Breast epithelium (tissue), 4 donors: ENCODE measurements around the gene CCK. TPM values are rescaled to one million over a fixed set of nuclear protein-coding genes. Genes with fewer than 3 reads are reported as not detected.
"Not testable (repeated sequence)": the region's sequence is repeated elsewhere in the genome, so short reads cannot be mapped to it uniquely, and the experiment has no call there.

Experiments
- DNase-seq, 2 donors: peaks; one replicate each; pipeline ENCODE4 v3.0.0-alpha.2; 2019; ENCODE audit warnings: low spot score in 2 of 2
- H3K27ac ChIP-seq, 2 donors: fragments of 200-600 bp; sonication (generic) in 1 of 2; one replicate each; pipeline ENCODE4 v1.5.1; 2016 to 2019; ENCODE audit warnings: mild to moderate bottlenecking in 1 of 2
- H3K27me3 ChIP-seq, 2 donors: fragments of 200-600 bp; sonication (generic) in 1 of 2; one replicate each; pipeline versions ENCODE4 v1.5.1 to v1.6.0; 2017 to 2019; ENCODE audit warnings: control low read depth in 1 of 2, mild to moderate bottlenecking in 1 of 2
- H3K36me3 ChIP-seq: fragments of 200-600 bp; one replicate; pipeline ENCODE4 v1.5.1; 2019
- H3K4me1 ChIP-seq, 2 donors: fragments of 200-600 bp; sonication (generic); one replicate each; pipeline ENCODE4 v1.5.1; 2016 to 2019; ENCODE audit warnings: control low read depth in 1 of 2
- H3K4me3 ChIP-seq, 3 donors: fragments of 200-600 bp; sonication (generic); 1 replicate in 2 of 3; 2 replicates in 1 of 3; pipeline ENCODE4 v1.5.1; 2016 to 2019; ENCODE audit warnings: mild to moderate bottlenecking in 3 of 3, moderate library complexity in 2 of 3
- H3K9me3 ChIP-seq, 2 donors: fragments of 200-600 bp; sonication (generic) in 1 of 2; one replicate each; pipeline ENCODE4 v1.5.1; 2016 to 2019; ENCODE audit warnings: control low read depth in 1 of 2
- CTCF ChIP-seq, 3 donors: fragments of 450-650 bp; IDR thresholded peaks; one replicate each; pipeline ENCODE4 v1.5.1; 2016 to 2017; ENCODE audit warnings: antibody characterized with exemption in 3 of 3, mild to moderate bottlenecking in 3 of 3, moderate library complexity in 3 of 3
- POLR2A ChIP-seq: fragments of 450-650 bp; IDR thresholded peaks from one replicate; pipeline ENCODE4 v1.6.1; 2016; ENCODE audit warnings: antibody characterized with exemption, mild to moderate bottlenecking, moderate library complexity
- POLR2AphosphoS5 ChIP-seq, 3 donors: sonication (generic); formaldehyde crosslinking; IDR thresholded peaks; one replicate each; pipeline ENCODE4 v1.6.1; 2017; ENCODE audit warnings: antibody characterized with exemption in 3 of 3
- intact Hi-C: fragments of 100-400 bp; cut with DNase I; formaldehyde crosslinking; loops from one replicate; pipeline ENCODE4 v1.15.1; 2023; ENCODE audit warnings: low total_unique reads
- total RNA-seq, 3 donors: library from RNA; depleted of rRNA; stranded (reverse); fragments of >200 nt; gene quantifications; one replicate each; pipeline ENCODE4 v1.1.0, GENCODE V29; 2016

Gene CCK
- total RNA-seq, 3 donors from 2014 or later, result not detected

DNA sequence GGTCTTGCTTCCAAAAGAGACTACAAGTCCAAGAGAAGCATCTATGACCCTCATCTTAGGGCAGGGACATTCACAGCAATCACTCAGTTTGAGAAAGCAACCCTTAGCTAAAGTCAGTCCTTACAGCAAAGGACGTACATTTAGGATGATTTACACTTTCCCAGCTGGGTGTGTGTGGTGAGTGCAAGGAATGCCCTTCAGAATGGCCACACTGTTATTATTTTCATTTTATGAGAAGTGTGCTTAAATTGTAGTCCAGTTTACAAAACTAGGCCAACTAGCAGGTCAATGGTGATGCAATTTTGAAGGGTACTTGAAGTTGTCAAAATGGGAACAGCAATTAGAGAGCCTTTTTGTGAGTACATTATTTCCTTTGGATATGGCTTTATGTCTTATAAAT, 26.0 kb upstream of the CCK start:
- intact Hi-C loops, result no loop called here
- H3K4me1 ChIP-seq, result no peaks in the 10 kb centered on the region
- H3K27me3 ChIP-seq, result no peaks in the 10 kb centered on the region
- no peak for DNase-seq
- no peak overlapping the region for H3K4me3 ChIP-seq
- no peak for TF ChIP-seq POLR2AphosphoS5 (IDR thresholded peaks at IDR 0.05)
- no peak for TF ChIP-seq POLR2A
- TF ChIP-seq CTCF (IDR thresholded peaks at IDR 0.05), result no peak
- no peak overlapping the region for H3K27ac ChIP-seq
- H3K9me3 ChIP-seq, result no peaks in the 10 kb centered on the region
- no peaks in the 10 kb centered on the region for H3K36me3 ChIP-seq

DNA sequence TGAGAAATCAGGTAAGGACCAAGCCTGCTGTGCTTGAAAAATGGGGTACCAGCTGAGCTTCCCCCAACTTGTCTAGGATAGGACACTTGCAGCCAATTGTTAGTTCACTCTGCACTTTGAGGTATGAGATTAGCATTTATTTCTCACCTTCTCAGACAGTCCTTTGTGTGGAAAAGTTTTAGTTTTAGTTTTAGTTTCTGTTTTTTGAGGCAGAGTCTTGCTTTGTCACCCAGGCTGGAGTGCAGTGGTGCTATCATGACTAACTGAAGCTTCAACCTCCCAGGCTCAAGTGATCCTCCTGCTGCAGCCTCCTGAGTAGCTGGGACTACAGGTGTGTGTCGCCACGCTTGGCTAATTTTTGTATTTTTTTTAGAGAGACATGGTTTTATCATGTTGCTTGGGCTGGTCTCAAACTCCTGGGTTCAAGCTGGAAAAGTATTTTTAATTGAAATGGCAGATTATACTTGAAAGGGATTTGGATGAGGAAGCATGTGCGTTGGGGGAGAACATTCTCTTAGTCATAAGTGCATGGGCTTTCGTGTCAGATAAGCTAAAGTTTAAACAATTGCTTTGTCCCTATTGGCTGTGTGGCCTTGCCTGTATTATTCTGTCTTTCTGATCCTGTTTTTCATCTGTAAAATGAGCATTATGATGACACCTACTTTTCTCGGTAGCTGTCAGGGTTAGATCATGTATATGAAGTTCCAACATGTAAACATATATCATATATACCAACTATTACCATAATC, 25.2 kb upstream of the CCK start:
- TF ChIP-seq POLR2AphosphoS5 (IDR thresholded peaks at IDR 0.05), result no peak
- TF ChIP-seq POLR2A, result no peak
- no peak for TF ChIP-seq CTCF (IDR thresholded peaks at IDR 0.05)
- no peak overlapping the region for H3K4me3 ChIP-seq
- H3K27me3 ChIP-seq, result no peaks in the 10 kb centered on the region
- no peaks in the 10 kb centered on the region for H3K36me3 ChIP-seq
- intact Hi-C loops, result no loop called here
- no peaks in the 10 kb centered on the region for H3K4me1 ChIP-seq
- H3K9me3 ChIP-seq, result no peaks in the 10 kb centered on the region
- no peak overlapping the region for H3K27ac ChIP-seq
- DNase-seq, result no peak

DNA sequence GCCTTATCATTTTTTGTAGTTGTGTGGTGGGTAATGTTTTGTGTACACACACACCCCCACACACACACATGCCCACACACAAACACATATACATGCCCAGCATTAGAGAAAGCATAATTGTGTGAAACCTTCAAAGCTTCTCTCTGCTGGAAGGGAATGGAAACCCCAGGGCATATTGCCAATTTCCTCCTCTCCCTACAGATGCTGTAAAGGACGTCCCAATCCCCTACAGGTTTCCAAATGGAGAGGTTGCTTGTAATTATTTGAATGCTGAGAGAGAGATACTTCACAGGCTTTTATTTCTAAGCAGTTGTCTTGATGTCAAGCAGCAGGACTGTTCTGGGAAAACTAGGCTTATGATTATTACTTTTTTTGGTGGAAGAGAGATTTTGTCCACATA, 23.0 kb upstream of the CCK start:
- intact Hi-C loops, result no loop called here
- H3K27ac ChIP-seq, result no peak overlapping the region
- H3K27me3 ChIP-seq, result no peaks in the 10 kb centered on the region
- no peaks in the 10 kb centered on the region for H3K4me1 ChIP-seq
- TF ChIP-seq POLR2A (no peak), POLR2AphosphoS5 (IDR thresholded peaks at IDR 0.05) (no peak), CTCF (IDR thresholded peaks at IDR 0.05) (no peak)
- H3K9me3 ChIP-seq, result no peaks in the 10 kb centered on the region
- no peaks in the 10 kb centered on the region for H3K36me3 ChIP-seq
- no peak for DNase-seq
- H3K4me3 ChIP-seq, result no peak overlapping the region

- no peaks in the 10 kb centered on the region for H3K27me3 ChIP-seq
- no peak overlapping the region for H3K27ac ChIP-seq
- no peak for DNase-seq
- TF ChIP-seq POLR2AphosphoS5 (IDR thresholded peaks at IDR 0.05), result no peak
- no peak for TF ChIP-seq POLR2A
- TF ChIP-seq CTCF (IDR thresholded peaks at IDR 0.05), result no peak
- no peaks in the 10 kb centered on the region for H3K4me1 ChIP-seq
- no peaks in the 10 kb centered on the region for H3K9me3 ChIP-seq
- intact Hi-C loops, result no loop called here
- no peak overlapping the region for H3K4me3 ChIP-seq
- no peaks in the 10 kb centered on the region for H3K36me3 ChIP-seq
Observed at GRCh38 chr3:42288385-42288784, 22.4 kb upstream of the CCK start.

GRCh38 chr3:42287423-42287822, 21.4 kb upstream of the CCK start:
- DNase-seq, H3K27ac ChIP-seq, H3K4me1 ChIP-seq, intact Hi-C loops, H3K9me3 ChIP-seq, H3K27me3 ChIP-seq, H3K4me3 ChIP-seq, H3K36me3 ChIP-seq: not testable (repeated sequence)
